ENCODE data around the gene GRIN1. TPM values are rescaled to one million over a fixed set of nuclear protein-coding genes. Genes with fewer than 3 reads are reported as not detected.

The GRIN1 gene
- total and polyA plus RNA-seq, 10 of the 15 experiments (the other 5 are each of a cell fraction or from before 2014, with no cell fraction given) = 0.05 to 0.10 (median 0.06) TPM; not detected in 6

GRCh38 chr9:137212520-137212919, 73.6 kb downstream of the GRIN1 start:
- Histone ChIP-seq H3K79me2 (ENCODE audit: control insufficient read depth, insufficient read depth, low read length) (no peaks in the 10 kb centered on the region; the same call in 1 of the 2 replicates), H3K4me3 (no peak overlapping the region), H3K36me3 (ENCODE audit: control insufficient read depth in 2 of 2, insufficient read depth in 2 of 2, low read length in 1 of 2) (peaks cover 0 to 4% of the 10 kb centered on the region in 2 experiments; a peak in 3 of 4 replicates), H3K9ac (ENCODE audit: control insufficient read depth, insufficient read depth, low read length) (no peak overlapping the region), H3K9me3 (replicated peaks; ENCODE audit: control insufficient read depth, insufficient read depth, low read length) (no peaks in the 10 kb centered on the region), H3K27ac (ENCODE audit: control insufficient read depth, insufficient read depth) (no peak overlapping the region), H3K4me2 (ENCODE audit: control insufficient read depth, insufficient read depth) (no peak overlapping the region), H4K20me1 (ENCODE audit: control insufficient read depth, insufficient read depth) (no peaks in the 10 kb centered on the region), H2AFZ (ENCODE audit: control insufficient read depth, low read depth, low read length) (no peak overlapping the region), H3K27me3 (replicated peaks in 1 of 2; ENCODE audit: control insufficient read depth in 2 of 2, insufficient read depth in 2 of 2, low read length in 1 of 2) (no peaks in the 10 kb centered on the region), H3K4me1 (ENCODE audit: control insufficient read depth, insufficient read depth, low read length) (no peaks in the 10 kb centered on the region)
- FAIRE-seq (no peak), ATAC-seq (peak; percentile 29; the same call in 2 of the 3 replicates), DNase-seq (ENCODE audit: low read depth, low spot score) (no peak)
- 95% methylated on average over 21 of the region's 21 CpGs for WGBS (ENCODE audit: insufficient coverage, insufficient replicate concordance, low lambda C conversion rate, missing lambda C conversion rate)
- ChIA-PET CTCF (no interaction called here), SMC1A (ENCODE audit: uncharacterized antibody, unreplicated experiment) (no interaction called here), RAD21 (ENCODE audit: unreplicated experiment) (interaction anchor here (1.0 kb wide), 1 partner anchor 11 kb away, joined by 4 read pairs; no protein-coding TSS in a partner anchor), POLR2A (interaction anchor here (0.5 kb wide), 1 partner anchor 80 kb away, joined by 3 read pairs; no protein-coding TSS in a partner anchor)
- no peak for TF ChIP-seq FOXK2 (IDR thresholded peaks at IDR 0.05)
- no peak for TF ChIP-seq POU2F2 (IDR thresholded peaks at IDR 0.05; ENCODE audit: borderline replicate concordance, low read depth, low read length)
- no peak for TF ChIP-seq HDGF (IDR thresholded peaks at IDR 0.05)
- TF ChIP-seq ZBED1 (IDR thresholded peaks at IDR 0.05; ENCODE audit: borderline replicate concordance) = no peak
- no peak for TF ChIP-seq TARDBP (IDR thresholded peaks at IDR 0.05; ENCODE audit: borderline replicate concordance)
- TF ChIP-seq PAX8 (IDR thresholded peaks at IDR 0.05) = no peak
- no peak for TF ChIP-seq BACH1 (IDR thresholded peaks at IDR 0.05; ENCODE audit: borderline replicate concordance)
- TF ChIP-seq MAX (IDR thresholded peaks at IDR 0.05; ENCODE audit: low read depth, low read length) = no peak
- no peak for TF ChIP-seq SMARCA5 (IDR thresholded peaks at IDR 0.05)
- no peak for TF ChIP-seq ESRRA (IDR thresholded peaks at IDR 0.05; ENCODE audit: low read length)
- no peak for TF ChIP-seq SRF (IDR thresholded peaks at IDR 0.05; ENCODE audit: low read depth in 2 of 2, low read length in 2 of 2)
- no peak for TF ChIP-seq RELB (IDR thresholded peaks at IDR 0.05; ENCODE audit: low read depth)
- no peak for TF ChIP-seq PAX5 (IDR thresholded peaks at IDR 0.05; ENCODE audit: borderline replicate concordance, low read depth, low read length)
- TF ChIP-seq ATF3 (IDR thresholded peaks at IDR 0.05; ENCODE audit: borderline replicate concordance, extremely low read depth, low read depth, low read length) = no peak
- TF ChIP-seq, protein P1, sequence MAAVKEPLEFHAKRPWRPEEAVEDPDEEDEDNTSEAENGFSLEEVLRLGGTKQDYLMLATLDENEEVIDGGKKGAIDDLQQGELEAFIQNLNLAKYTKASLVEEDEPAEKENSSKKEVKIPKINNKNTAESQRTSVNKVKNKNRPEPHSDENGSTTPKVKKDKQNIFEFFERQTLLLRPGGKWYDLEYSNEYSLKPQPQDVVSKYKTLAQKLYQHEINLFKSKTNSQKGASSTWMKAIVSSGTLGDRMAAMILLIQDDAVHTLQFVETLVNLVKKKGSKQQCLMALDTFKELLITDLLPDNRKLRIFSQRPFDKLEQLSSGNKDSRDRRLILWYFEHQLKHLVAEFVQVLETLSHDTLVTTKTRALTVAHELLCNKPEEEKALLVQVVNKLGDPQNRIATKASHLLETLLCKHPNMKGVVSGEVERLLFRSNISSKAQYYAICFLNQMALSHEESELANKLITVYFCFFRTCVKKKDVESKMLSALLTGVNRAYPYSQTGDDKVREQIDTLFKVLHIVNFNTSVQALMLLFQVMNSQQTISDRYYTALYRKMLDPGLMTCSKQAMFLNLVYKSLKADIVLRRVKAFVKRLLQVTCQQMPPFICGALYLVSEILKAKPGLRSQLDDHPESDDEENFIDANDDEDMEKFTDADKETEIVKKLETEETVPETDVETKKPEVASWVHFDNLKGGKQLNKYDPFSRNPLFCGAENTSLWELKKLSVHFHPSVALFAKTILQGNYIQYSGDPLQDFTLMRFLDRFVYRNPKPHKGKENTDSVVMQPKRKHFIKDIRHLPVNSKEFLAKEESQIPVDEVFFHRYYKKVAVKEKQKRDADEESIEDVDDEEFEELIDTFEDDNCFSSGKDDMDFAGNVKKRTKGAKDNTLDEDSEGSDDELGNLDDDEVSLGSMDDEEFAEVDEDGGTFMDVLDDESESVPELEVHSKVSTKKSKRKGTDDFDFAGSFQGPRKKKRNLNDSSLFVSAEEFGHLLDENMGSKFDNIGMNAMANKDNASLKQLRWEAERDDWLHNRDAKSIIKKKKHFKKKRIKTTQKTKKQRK (IDR thresholded peaks at IDR 0.05; ENCODE audit: low read depth, low read length) = no peak
- no peak for TF ChIP-seq EP300 (IDR thresholded peaks at IDR 0.05; ENCODE audit: borderline replicate concordance in 1 of 2, control insufficient read depth in 1 of 2, low read depth in 2 of 2, low read length in 2 of 2)
- TF ChIP-seq ZNF207 (IDR thresholded peaks at IDR 0.05; ENCODE audit: borderline replicate concordance) = no peak
- TF ChIP-seq TBL1XR1 (IDR thresholded peaks at IDR 0.05; ENCODE audit: low read depth, low read length) = no peak
- no peak for TF ChIP-seq MEF2B (IDR thresholded peaks at IDR 0.05; ENCODE audit: partially characterized antibody, poor library complexity, severe bottlenecking)
- BruUV-seq (replicated peaks) = no TSS peak
- in situ Hi-C loops (cut with MboI) = no loop called here
- intact Hi-C loops (cut with micrococcal nuclease; ENCODE audit: unreplicated experiment) = no loop called here
